HepG2 (cell line): ENCODE data around the gene RAPGEF5. TPM values are rescaled to one million over a fixed set of nuclear protein-coding genes. Genes with fewer than 3 reads are reported as not detected.

Experiments used
- ATAC-seq: fragments of 200-7000 bp; cut with Tn5 transposase; 3 replicates; pipeline ENCODE4 v1.9.1; 2020; ENCODE audit warnings: mild to moderate bottlenecking, moderate library complexity
- BruUV-seq: library from RNA; stranded (reverse); fragments of 400-500 nt; replicated peaks from 2 replicates; lab custom pipeline; 2021; lab: Mats Ljungman, UMichigan
- CTCF ChIA-PET: fragments of 300-600 bp; formaldehyde crosslinking; extraction: SDS; loops from one replicate; lab custom pipeline; 2021; ENCODE audit warnings: low total read pairs, inconsistent platforms, low intra/inter-chr PET ratio; lab: Yijun Ruan, JAX
- POLR2A ChIA-PET: fragments of 350-600 bp; sonication (Branson Sonifier 250); formaldehyde crosslinking; loops from one replicate; lab custom pipeline; 2020; ENCODE audit warnings: antibody characterized with exemption, inconsistent platforms; lab: Yijun Ruan, JAX
- DNase-seq: peaks from one replicate; pipeline ENCODE4 v3.0.0-alpha.2; 2015; ENCODE audit warnings: low spot score
- FAIRE-seq: peaks from 3 replicates; lab custom pipeline; 2011; peaks lifted over from hg19 to GRCh38; lab: Jason Lieb, UNC
- H2AFZ ChIP-seq: one replicate; pipeline ENCODE4 v1.6.1; 2011; ENCODE audit warnings: low read length, inconsistent platforms
- H3K27ac ChIP-seq: fragments of 300-600 bp; 3 replicates; pipeline ENCODE4 v1.8.0; 2011; ENCODE audit warnings: mixed run types, mild to moderate bottlenecking, mixed read lengths, low read length, inconsistent platforms; ENCODE audit not compliant: insufficient read depth; ENCODE audit errors: extremely low read length
- H3K27me3 ChIP-seq, 2 experiments: fragments of 200-600 bp in 1 of 2; 2 replicates in 1 of 2; 3 replicates in 1 of 2; pipeline versions ENCODE4 v1.6.0 to v1.8.0; 2011; ENCODE audit warnings: low read length in 2 of 2, mild to moderate bottlenecking in 2 of 2, moderate library complexity in 2 of 2, inconsistent platforms in 1 of 2; ENCODE audit not compliant: insufficient read depth in 2 of 2, control insufficient read depth in 1 of 2
- H3K36me3 ChIP-seq, 2 experiments: fragments of 200-600 bp in 1 of 2; replicated peaks in 1 of 2; 2 replicates in 1 of 2; 3 replicates in 1 of 2; pipeline versions ENCODE4 v1.5.1 to v1.8.0; 2011; ENCODE audit warnings: low read length in 2 of 2, inconsistent platforms in 1 of 2; ENCODE audit not compliant: insufficient read depth in 2 of 2, control insufficient read depth in 1 of 2
- H3K4me1 ChIP-seq: 2 replicates; pipeline ENCODE4 v1.5.1; 2012; ENCODE audit warnings: low read length, inconsistent platforms; ENCODE audit not compliant: insufficient read depth
- H3K4me2 ChIP-seq: 2 replicates; pipeline ENCODE4 v1.6.0; 2011; ENCODE audit warnings: low read depth, low read length, inconsistent platforms
- H3K4me3 ChIP-seq, 3 experiments: fragments of 200-600 bp in 1 of 3; sonication (generic), shearing (Covaris generic) in 1 of 3; replicated peaks in 1 of 3; 2 replicates each; pipeline ENCODE4 v1.5.1; 2011 to 2016; ENCODE audit warnings: low read length in 3 of 3, inconsistent platforms in 2 of 3, low read depth in 2 of 3, mild to moderate bottlenecking in 2 of 3, control low read depth in 1 of 3, mixed read lengths in 1 of 3; ENCODE audit not compliant: insufficient read depth in 1 of 3
- H3K79me2 ChIP-seq: one replicate; pipeline ENCODE4 v1.6.1; 2011; ENCODE audit warnings: low read length, inconsistent platforms; ENCODE audit not compliant: insufficient read depth
- H3K9ac ChIP-seq: 2 replicates; pipeline ENCODE4 v1.6.0; 2011; ENCODE audit warnings: mild to moderate bottlenecking, low read depth, low read length, inconsistent platforms; ENCODE audit not compliant: insufficient read depth
- H3K9me3 ChIP-seq: 2 replicates; pipeline ENCODE4 v1.5.1; 2012; ENCODE audit warnings: mild to moderate bottlenecking, low read length
- H4K20me1 ChIP-seq: 2 replicates; pipeline ENCODE4 v1.6.0; 2011; ENCODE audit warnings: inconsistent platforms, mild to moderate bottlenecking, low read length, moderate library complexity; ENCODE audit not compliant: insufficient read depth
- ERF ChIP-seq: IDR thresholded peaks from 2 replicates; pipeline ENCODE4 v1.6.1; 2018; ENCODE audit warnings: missing biosample characterization, missing genetic modification reagents
- FOXM1 ChIP-seq: sonication (generic); formaldehyde crosslinking; IDR thresholded peaks from 2 replicates; pipeline ENCODE4 v1.5.0; 2020; ENCODE audit warnings: missing genetic modification reagents
- KAT7 ChIP-seq: IDR thresholded peaks from 2 replicates; pipeline ENCODE4 v1.6.1; 2018; ENCODE audit warnings: borderline replicate concordance, missing compliant biosample characterization
- KDM1A ChIP-seq: IDR thresholded peaks from 2 replicates; pipeline ENCODE4 v1.6.1; 2016; ENCODE audit warnings: missing compliant biosample characterization
- LCORL ChIP-seq, 2 experiments: fragments of 450-650 bp in 1 of 2; sonication (generic) in 1 of 2; formaldehyde crosslinking in 1 of 2; IDR thresholded peaks; 2 replicates each; pipeline versions ENCODE4 v1.5.0 to v1.6.1; 2017 to 2020; ENCODE audit warnings: antibody characterized with exemption in 1 of 2, missing genetic modification reagents in 1 of 2
- MBNL3 ChIP-seq: fragments of 250-450 bp; sonication (Bioruptor Pico); conservative IDR thresholded peaks from 2 replicates; pipeline ENCODE4 v1.8.0; 2022; ENCODE audit warnings: mild to moderate bottlenecking, inconsistent platforms
- PHF20 ChIP-seq: sonication (generic); formaldehyde crosslinking; IDR thresholded peaks from 2 replicates; pipeline ENCODE4 v1.5.0; 2020; ENCODE audit warnings: mild to moderate bottlenecking, missing genetic modification reagents
- SKI ChIP-seq: fragments of 450-650 bp; IDR thresholded peaks from one replicate; pipeline ENCODE4 v1.6.1; 2018; ENCODE audit warnings: mild to moderate bottlenecking; ENCODE audit not compliant: partially characterized antibody
- ZNF274 ChIP-seq: sonication (generic); formaldehyde crosslinking; IDR thresholded peaks from 2 replicates; pipeline ENCODE4 v1.5.1; 2020; ENCODE audit warnings: mild to moderate bottlenecking, missing genetic modification reagents
- ZNF546 ChIP-seq: sonication (generic); formaldehyde crosslinking; conservative IDR thresholded peaks from 2 replicates; pipeline ENCODE4 v1.8.1; 2023; ENCODE audit warnings: mild to moderate bottlenecking, missing genetic modification reagents
- ZNF616 ChIP-seq: sonication (generic); formaldehyde crosslinking; IDR thresholded peaks from 2 replicates; pipeline ENCODE4 v1.5.0; 2020; ENCODE audit warnings: low read depth, mild to moderate bottlenecking, missing genetic modification reagents
- ZNF644 ChIP-seq: IDR thresholded peaks from 2 replicates; pipeline ENCODE4 v1.6.1; 2016; ENCODE audit warnings: low read depth
- in situ Hi-C: cut with HindIII; loops from 2 replicates; pipeline ENCODE4 v1.10.0; 2017; ENCODE audit warnings: low pct_unique_long_range_greater_than_20kb; ENCODE audit not compliant: extremely low pct_ligation_motif_present
- intact Hi-C: fragments of 100-400 bp; cut with micrococcal nuclease; formaldehyde crosslinking; loops from one replicate; pipeline ENCODE4 v1.10.0; 2022; ENCODE audit not compliant: unreplicated experiment
- polyA plus RNA-seq, 8 experiments: library from polyadenylated mRNA; depleted of rRNA in 3 of 8; stranded (reverse) in 7 of 8; unstranded in 1 of 8; fragments of >200 nt; fragmentation: Illumina TruSeq in 4 of 8; extraction: Trizol in 4 of 8; gene quantifications; 2 replicates each; pipeline versions ENCODE4 v1.2.1 to v1.2.3, GENCODE V29; 2011 to 2016; ENCODE audit warnings: low read depth in 4 of 8, missing spikeins in 1 of 8, mixed read lengths in 1 of 8; ENCODE audit not compliant: insufficient read depth in 1 of 8
- total RNA-seq, 5 experiments: library from RNA; depleted of rRNA; stranded (reverse); fragments of >200 nt; fragmentation: Illumina TruSeq; extraction: Trizol; gene quantifications; 2 replicates each; pipeline ENCODE4 v1.2.3, GENCODE V29; 2016; ENCODE audit warnings: low read depth in 1 of 5
- TF ChIP-seq, protein P1 (sequence below): sonication (generic); formaldehyde crosslinking; IDR thresholded peaks from 2 replicates; pipeline ENCODE4 v1.5.1; 2020; ENCODE audit warnings: missing genetic modification reagents, mild to moderate bottlenecking, borderline replicate concordance
- TF ChIP-seq, protein P2 (sequence below): sonication (generic); formaldehyde crosslinking; IDR thresholded peaks from one replicate; pipeline ENCODE4 v1.5.1; 2020; ENCODE audit warnings: mild to moderate bottlenecking, missing genetic modification reagents; ENCODE audit errors: not compliant biosample characterization
- TF ChIP-seq, protein P3 (sequence below): sonication (generic); formaldehyde crosslinking; IDR thresholded peaks from 2 replicates; pipeline ENCODE4 v1.4.0; 2020; ENCODE audit warnings: mild to moderate bottlenecking, missing genetic modification reagents

Gene RAPGEF5
- total and polyA plus RNA-seq, 2 of the 13 experiments (the other 11 are each of a cell fraction or from before 2014, with no cell fraction given) = 17.1 to 23.4 TPM

GRCh38 chr7:22348379-22348778 is 8.6 kb downstream of the RAPGEF5 start:
- H3K9ac ChIP-seq = no peak overlapping the region
- H3K4me2 ChIP-seq = no peak overlapping the region
- peaks cover 33% of the 10 kb centered on the region for H4K20me1 ChIP-seq
- H2AFZ ChIP-seq = no peak overlapping the region
- POLR2A ChIA-PET = interaction anchor here (1.1 kb wide), 1 partner anchor 11 kb away, joined by 4 read pairs; no protein-coding TSS in a partner anchor
- no peak overlapping the region for H3K27ac ChIP-seq
- peaks cover 100% of the 10 kb centered on the region for H3K79me2 ChIP-seq
- H3K4me1 ChIP-seq = peaks cover 100% of the 10 kb centered on the region
- in situ Hi-C loops = no loop called here
- H3K9me3 ChIP-seq = no peaks in the 10 kb centered on the region
- ATAC-seq = no peak
- BruUV-seq = no TSS peak
- intact Hi-C loops = no loop called here
- no peak overlapping the region for H3K4me3 ChIP-seq
- H3K27me3 ChIP-seq = no peaks in the 10 kb centered on the region
- FAIRE-seq = no peak
- peaks cover 0 to 18% of the 10 kb centered on the region in 2 experiments; a peak in 3 of 5 replicates for H3K36me3 ChIP-seq
- no peak for DNase-seq
- CTCF ChIA-PET = no interaction called here
- TF ChIP-seq ERF (CRISPR knock-in tag) (no peak), ZNF616 (0 out of 2 replicates have a peak, but pooled peaks have one; percentile 29), KAT7 (CRISPR knock-in tag) (no peak), LCORL (IDR thresholded peaks at IDR 0.05) (no peak), LCORL (CRISPR knock-in tag; IDR thresholded peaks at IDR 0.05) (no peak), FOXM1 (no peak), ZNF274 (CRISPR knock-in tag) (no peak), MBNL3 (CRISPR knock-in tag) (no peak), PHF20 (CRISPR knock-in tag) (no peak), ZNF546 (CRISPR knock-in tag) (no peak), ZNF644 (0 out of 2 replicates have a peak, but pooled peaks have one; percentile 17), KDM1A (CRISPR knock-in tag) (no peak), SKI (no peak)
- TF ChIP-seq, protein P1, sequence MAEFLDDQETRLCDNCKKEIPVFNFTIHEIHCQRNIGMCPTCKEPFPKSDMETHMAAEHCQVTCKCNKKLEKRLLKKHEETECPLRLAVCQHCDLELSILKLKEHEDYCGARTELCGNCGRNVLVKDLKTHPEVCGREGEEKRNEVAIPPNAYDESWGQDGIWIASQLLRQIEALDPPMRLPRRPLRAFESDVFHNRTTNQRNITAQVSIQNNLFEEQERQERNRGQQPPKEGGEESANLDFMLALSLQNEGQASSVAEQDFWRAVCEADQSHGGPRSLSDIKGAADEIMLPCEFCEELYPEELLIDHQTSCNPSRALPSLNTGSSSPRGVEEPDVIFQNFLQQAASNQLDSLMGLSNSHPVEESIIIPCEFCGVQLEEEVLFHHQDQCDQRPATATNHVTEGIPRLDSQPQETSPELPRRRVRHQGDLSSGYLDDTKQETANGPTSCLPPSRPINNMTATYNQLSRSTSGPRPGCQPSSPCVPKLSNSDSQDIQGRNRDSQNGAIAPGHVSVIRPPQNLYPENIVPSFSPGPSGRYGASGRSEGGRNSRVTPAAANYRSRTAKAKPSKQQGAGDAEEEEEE = no peak
- TF ChIP-seq, protein P2, sequence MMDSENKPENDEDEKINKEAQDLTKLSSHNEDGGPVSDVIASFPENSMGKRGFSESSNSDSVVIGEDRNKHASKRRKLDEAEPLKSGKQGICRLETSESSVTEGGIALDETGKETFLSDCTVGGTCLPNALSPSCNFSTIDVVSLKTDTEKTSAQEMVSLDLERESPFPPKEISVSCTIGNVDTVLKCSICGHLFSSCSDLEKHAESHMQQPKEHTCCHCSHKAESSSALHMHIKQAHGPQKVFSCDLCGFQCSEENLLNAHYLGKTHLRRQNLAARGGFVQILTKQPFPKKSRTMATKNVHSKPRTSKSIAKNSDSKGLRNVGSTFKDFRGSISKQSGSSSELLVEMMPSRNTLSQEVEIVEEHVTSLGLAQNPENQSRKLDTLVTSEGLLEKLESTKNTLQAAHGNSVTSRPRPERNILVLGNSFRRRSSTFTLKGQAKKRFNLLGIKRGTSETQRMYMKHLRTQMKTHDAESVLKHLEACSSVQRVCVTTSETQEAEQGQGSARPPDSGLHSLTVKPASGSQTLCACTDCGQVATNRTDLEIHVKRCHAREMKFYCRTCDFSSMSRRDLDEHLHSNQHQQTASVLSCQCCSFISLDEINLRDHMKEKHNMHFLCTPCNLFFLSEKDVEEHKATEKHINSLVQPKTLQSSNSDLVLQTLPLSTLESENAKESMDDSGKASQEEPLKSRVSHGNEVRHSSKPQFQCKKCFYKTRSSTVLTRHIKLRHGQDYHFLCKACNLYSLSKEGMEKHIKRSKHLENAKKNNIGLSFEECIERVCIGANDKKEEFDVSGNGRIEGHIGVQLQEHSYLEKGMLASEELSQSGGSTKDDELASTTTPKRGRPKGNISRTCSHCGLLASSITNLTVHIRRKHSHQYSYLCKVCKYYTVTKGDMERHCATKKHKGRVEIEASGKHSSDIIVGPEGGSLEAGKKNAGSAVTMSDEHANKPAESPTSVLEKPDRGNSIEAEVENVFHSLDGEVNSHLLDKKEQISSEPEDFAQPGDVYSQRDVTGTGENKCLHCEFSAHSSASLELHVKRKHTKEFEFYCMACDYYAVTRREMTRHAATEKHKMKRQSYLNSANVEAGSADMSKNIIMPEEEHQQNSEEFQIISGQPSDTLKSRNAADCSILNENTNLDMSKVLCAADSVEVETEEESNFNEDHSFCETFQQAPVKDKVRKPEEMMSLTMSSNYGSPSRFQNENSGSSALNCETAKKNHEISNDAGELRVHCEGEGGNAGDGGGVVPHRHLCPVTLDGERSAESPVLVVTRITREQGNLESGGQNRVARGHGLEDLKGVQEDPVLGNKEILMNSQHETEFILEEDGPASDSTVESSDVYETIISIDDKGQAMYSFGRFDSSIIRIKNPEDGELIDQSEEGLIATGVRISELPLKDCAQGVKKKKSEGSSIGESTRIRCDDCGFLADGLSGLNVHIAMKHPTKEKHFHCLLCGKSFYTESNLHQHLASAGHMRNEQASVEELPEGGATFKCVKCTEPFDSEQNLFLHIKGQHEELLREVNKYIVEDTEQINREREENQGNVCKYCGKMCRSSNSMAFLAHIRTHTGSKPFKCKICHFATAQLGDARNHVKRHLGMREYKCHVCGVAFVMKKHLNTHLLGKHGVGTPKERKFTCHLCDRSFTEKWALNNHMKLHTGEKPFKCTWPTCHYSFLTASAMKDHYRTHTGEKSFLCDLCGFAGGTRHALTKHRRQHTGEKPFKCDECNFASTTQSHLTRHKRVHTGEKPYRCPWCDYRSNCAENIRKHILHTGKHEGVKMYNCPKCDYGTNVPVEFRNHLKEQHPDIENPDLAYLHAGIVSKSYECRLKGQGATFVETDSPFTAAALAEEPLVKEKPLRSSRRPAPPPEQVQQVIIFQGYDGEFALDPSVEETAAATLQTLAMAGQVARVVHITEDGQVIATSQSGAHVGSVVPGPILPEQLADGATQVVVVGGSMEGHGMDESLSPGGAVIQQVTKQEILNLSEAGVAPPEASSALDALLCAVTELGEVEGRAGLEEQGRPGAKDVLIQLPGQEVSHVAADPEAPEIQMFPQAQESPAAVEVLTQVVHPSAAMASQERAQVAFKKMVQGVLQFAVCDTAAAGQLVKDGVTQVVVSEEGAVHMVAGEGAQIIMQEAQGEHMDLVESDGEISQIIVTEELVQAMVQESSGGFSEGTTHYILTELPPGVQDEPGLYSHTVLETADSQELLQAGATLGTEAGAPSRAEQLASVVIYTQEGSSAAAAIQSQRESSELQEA (CRISPR knock-in tag) = no peak
- TF ChIP-seq, protein P3, sequence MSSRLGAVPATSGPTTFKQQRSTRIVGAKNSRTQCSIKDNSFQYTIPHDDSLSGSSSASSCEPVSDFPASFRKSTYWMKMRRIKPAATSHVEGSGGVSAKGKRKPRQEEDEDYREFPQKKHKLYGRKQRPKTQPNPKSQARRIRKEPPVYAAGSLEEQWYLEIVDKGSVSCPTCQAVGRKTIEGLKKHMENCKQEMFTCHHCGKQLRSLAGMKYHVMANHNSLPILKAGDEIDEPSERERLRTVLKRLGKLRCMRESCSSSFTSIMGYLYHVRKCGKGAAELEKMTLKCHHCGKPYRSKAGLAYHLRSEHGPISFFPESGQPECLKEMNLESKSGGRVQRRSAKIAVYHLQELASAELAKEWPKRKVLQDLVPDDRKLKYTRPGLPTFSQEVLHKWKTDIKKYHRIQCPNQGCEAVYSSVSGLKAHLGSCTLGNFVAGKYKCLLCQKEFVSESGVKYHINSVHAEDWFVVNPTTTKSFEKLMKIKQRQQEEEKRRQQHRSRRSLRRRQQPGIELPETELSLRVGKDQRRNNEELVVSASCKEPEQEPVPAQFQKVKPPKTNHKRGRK (CRISPR knock-in tag) = no peak
